UCSD-AML1 (cell line): ENCODE measurements around the gene PYY.
A peak's percentile ranks its signal among the peaks of the same experiment; 100 is the strongest.

ENCODE experiments used
- DNase-seq: peaks from one replicate; lab custom pipeline; 2025; ENCODE audit not compliant: unreplicated experiment; lab: John Stamatoyannopoulos, UW

The PYY gene

GRCh38 chr17:43916385-43916784, 37.4 kb downstream of the PYY start:
- no peak for DNase-seq

GRCh38 chr17:43915559-43915958, 38.2 kb downstream of the PYY start:
- no peak for DNase-seq

- no peak for DNase-seq
Measured at GRCh38 chr17:43914451-43914850, 39.3 kb downstream of the PYY start.

GRCh38 chr17:43913584-43913983, 40.2 kb downstream of the PYY start:
- DNase-seq: no peak

GRCh38 chr17:43912635-43913304, 41.0 kb downstream of the PYY start:
- no peak for DNase-seq

- DNase-seq: no peak
Measured at GRCh38 chr17:43911904-43912303, 41.8 kb downstream of the PYY start.

GRCh38 chr17:43909537-43910231, 44.1 kb downstream of the PYY start:
- no peak for DNase-seq

- peak; percentile 48 for DNase-seq
Measured at GRCh38 chr17:43907998-43908721, 45.6 kb downstream of the PYY start.

- peak; percentile 74 for DNase-seq
Measured at GRCh38 chr17:43907425-43907981, 46.2 kb downstream of the PYY start, which contains the start of gene MPP2. TSS of gene MPP2 (minus strand) at chr17:43907536. CDS start at chr17:43904460, 3,076 bp downstream.

- no peak for DNase-seq
Measured at GRCh38 chr17:43906951-43907424, 46.8 kb downstream of the PYY start.

GRCh38 chr17:43905985-43906852, 47.5 kb downstream of the PYY start:
- peak; percentile 28 for DNase-seq

GRCh38 chr17:43905400-43905984, 48.2 kb downstream of the PYY start:
- DNase-seq: no peak
